GM19035 (cell line): ENCODE measurements around the gene PCBD1.

ENCODE experiments used
- ATAC-seq: cut with Tn5 transposase; IDR thresholded peaks from one replicate; pipeline ENCODE4 v1.9.1; 2021; ENCODE audit not compliant: unreplicated experiment

Gene PCBD1

GRCh38 chr10:70918851-70919530, 30.6 kb upstream of the PCBD1 start:
- no peak for ATAC-seq

GRCh38 chr10:70917635-70918034, 29.3 kb upstream of the PCBD1 start:
- no peak for ATAC-seq

- no peak for ATAC-seq
Measured at GRCh38 chr10:70917226-70917625, 28.9 kb upstream of the PCBD1 start.

- no peak for ATAC-seq
Measured at GRCh38 chr10:70916241-70916640, 27.9 kb upstream of the PCBD1 start.

GRCh38 chr10:70915806-70916205, 27.4 kb upstream of the PCBD1 start:
- ATAC-seq = no peak

GRCh38 chr10:70915206-70915605, 26.8 kb upstream of the PCBD1 start:
- ATAC-seq = no peak

- ATAC-seq = no peak
Measured at GRCh38 chr10:70914316-70914864, 26.0 kb upstream of the PCBD1 start.

- ATAC-seq = no peak
Measured at GRCh38 chr10:70913893-70914240, 25.5 kb upstream of the PCBD1 start.

- ATAC-seq = no peak
Measured at GRCh38 chr10:70913191-70913892, 25.0 kb upstream of the PCBD1 start.

GRCh38 chr10:70912556-70912955, 24.2 kb upstream of the PCBD1 start:
- ATAC-seq = no peak

GRCh38 chr10:70911386-70911785, 23.0 kb upstream of the PCBD1 start:
- no peak for ATAC-seq

GRCh38 chr10:70910486-70911341, 22.3 kb upstream of the PCBD1 start:
- no peak for ATAC-seq

- no peak for ATAC-seq
Measured at GRCh38 chr10:70909326-70909935, 21.1 kb upstream of the PCBD1 start.

- no peak for ATAC-seq
Measured at GRCh38 chr10:70908406-70909296, 20.3 kb upstream of the PCBD1 start.

GRCh38 chr10:70907637-70908405, 19.5 kb upstream of the PCBD1 start:
- no peak for ATAC-seq

GRCh38 chr10:70906953-70907636, 18.7 kb upstream of the PCBD1 start:
- no peak for ATAC-seq

- no peak for ATAC-seq
Measured at GRCh38 chr10:70906031-70906783, 17.8 kb upstream of the PCBD1 start.
